T1000 (cell line): ENCODE data around the gene CLBA1.

Source experiments
- DNase-seq: peaks from one replicate; lab custom pipeline; 2025; ENCODE audit warnings: mixed read lengths; lab: John Stamatoyannopoulos, UW

The CLBA1 gene

GRCh38 chr14:105005329-105005928 is 19.8 kb downstream of the CLBA1 start:
- DNase-seq = no peak

GRCh38 chr14:105005929-105006830 is 20.6 kb downstream of the CLBA1 start:
- DNase-seq = no peak

GRCh38 chr14:105006831-105007592 is 21.4 kb downstream of the CLBA1 start:
- DNase-seq = no peak

GRCh38 chr14:105007593-105008264 is 22.1 kb downstream of the CLBA1 start:
- no peak for DNase-seq

- no peak for DNase-seq
Measured at GRCh38 chr14:105010106-105010505, 24.5 kb downstream of the CLBA1 start.

GRCh38 chr14:105010891-105011291 is 25.3 kb downstream of the CLBA1 start:
- no peak for DNase-seq

- no peak for DNase-seq
Measured at GRCh38 chr14:105011312-105011990, 25.9 kb downstream of the CLBA1 start.

- DNase-seq = no peak
Measured at GRCh38 chr14:105012171-105012985, 26.8 kb downstream of the CLBA1 start.

- no peak for DNase-seq
Measured at GRCh38 chr14:105013150-105013785, 27.7 kb downstream of the CLBA1 start.

- no peak for DNase-seq
Measured at GRCh38 chr14:105014032-105014431, 28.4 kb downstream of the CLBA1 start.

GRCh38 chr14:105014631-105015030 is 29.0 kb downstream of the CLBA1 start:
- no peak for DNase-seq

GRCh38 chr14:105015242-105015641 is 29.7 kb downstream of the CLBA1 start:
- no peak for DNase-seq

GRCh38 chr14:105015905-105016304 is 30.3 kb downstream of the CLBA1 start:
- no peak for DNase-seq

- no peak for DNase-seq
Measured at GRCh38 chr14:105018414-105018813, 32.8 kb downstream of the CLBA1 start.

GRCh38 chr14:105019861-105020814 is 34.5 kb downstream of the CLBA1 start:
- no peak for DNase-seq

- peak; percentile 93 for DNase-seq
Measured at GRCh38 chr14:105020815-105021655, 35.4 kb downstream of the CLBA1 start, which contains the start of gene CDCA4. Gene CDCA4, minus strand, starts transcription at chr14:105021083. Its CDS starts 9,154 bp downstream, at chr14:105011929.

- DNase-seq = no peak
Measured at GRCh38 chr14:105021656-105022275, 36.2 kb downstream of the CLBA1 start.
